ENCODE measurements around the gene PTPRD.

Gene PTPRD

DNA sequence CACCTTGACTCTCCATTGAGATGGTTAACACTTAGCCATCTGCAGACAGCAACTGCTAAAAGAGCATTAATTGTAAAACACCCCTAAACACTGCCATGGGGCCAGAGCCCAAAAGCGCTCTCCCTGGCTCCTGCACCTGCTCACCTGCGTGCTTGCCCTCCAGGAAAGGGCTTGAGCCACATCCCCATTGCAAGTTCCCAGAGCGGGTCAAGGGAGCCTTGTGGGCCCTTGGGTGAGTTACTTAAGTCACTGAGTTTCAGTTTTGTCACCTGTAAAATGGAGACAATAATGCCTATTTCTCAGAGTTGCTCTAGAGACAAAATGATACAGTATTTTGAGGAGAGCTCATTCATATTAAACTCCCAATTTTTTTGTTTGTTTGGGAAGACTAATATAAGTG is 967.8 kb downstream of the PTPRD start:
- H3K4me1 ChIP-seq (ENCODE audit: control insufficient read depth, insufficient read depth, low read length): no peaks in the 10 kb centered on the region
- H3K27me3 ChIP-seq (ENCODE audit: control insufficient read depth, insufficient read depth, low read length, poor library complexity, severe bottlenecking): no peaks in the 10 kb centered on the region
- H3K36me3 ChIP-seq (ENCODE audit: control insufficient read depth, insufficient read depth, low read length): no peaks in the 10 kb centered on the region
- no peaks in the 10 kb centered on the region for H3K9me3 ChIP-seq (ENCODE audit: control insufficient read depth, low read length)
- 86 to 96% methylated on average over 3 of the region's 3 CpGs for WGBS, 2 experiments
- no peak overlapping the region for H3K27ac ChIP-seq (ENCODE audit: insufficient read depth, low read depth, low read length, poor library complexity, severe bottlenecking)
- H3K4me3 ChIP-seq (ENCODE audit: insufficient read depth, low read depth, low read length): no peak overlapping the region

DNA sequence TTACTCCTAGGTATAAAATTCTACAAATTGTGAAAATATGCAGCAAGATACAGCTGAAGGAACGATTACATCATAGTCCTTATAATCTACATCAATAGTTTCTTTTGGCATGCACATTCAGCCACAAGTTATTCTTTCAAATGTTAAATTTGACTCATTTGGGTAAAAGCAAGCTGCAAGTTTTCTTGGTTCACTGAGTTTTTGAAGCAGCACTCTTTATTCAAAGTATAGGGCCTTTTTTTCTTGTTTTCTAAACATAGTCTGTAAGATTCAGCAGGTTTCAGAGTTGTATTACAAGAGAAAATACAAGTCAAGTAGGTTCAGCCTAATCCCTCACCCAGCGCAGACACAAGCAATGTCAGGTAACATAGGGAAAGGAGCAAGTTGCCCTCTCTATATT is 981.5 kb downstream of the PTPRD start:
- Histone ChIP-seq H3K27me3 (ENCODE audit: control insufficient read depth, insufficient read depth, low read length, poor library complexity, severe bottlenecking) (no peaks in the 10 kb centered on the region), H3K36me3 (ENCODE audit: control insufficient read depth, insufficient read depth, low read length) (no peaks in the 10 kb centered on the region), H3K4me3 (ENCODE audit: insufficient read depth, low read depth, low read length) (no peak overlapping the region), H3K4me1 (ENCODE audit: control insufficient read depth, insufficient read depth, low read length) (no peaks in the 10 kb centered on the region), H3K27ac (ENCODE audit: insufficient read depth, low read depth, low read length, poor library complexity, severe bottlenecking) (no peak overlapping the region), H3K9me3 (ENCODE audit: control insufficient read depth, low read length) (no peaks in the 10 kb centered on the region)
- 58 to 59% methylated on average over 2 of the region's 2 CpGs for WGBS, 2 experiments

GRCh38 chr9:9625248-9625647 is 987.6 kb downstream of the PTPRD start:
- H3K9me3 ChIP-seq (ENCODE audit: control insufficient read depth, low read length): no peaks in the 10 kb centered on the region
- H3K4me3 ChIP-seq (ENCODE audit: insufficient read depth, low read depth, low read length): no peak overlapping the region
- 92 to 97% methylated on average over 5 of the region's 5 CpGs for WGBS, 2 experiments
- no peaks in the 10 kb centered on the region for H3K36me3 ChIP-seq (ENCODE audit: control insufficient read depth, insufficient read depth, low read length)
- no peaks in the 10 kb centered on the region for H3K27me3 ChIP-seq (ENCODE audit: control insufficient read depth, insufficient read depth, low read length, poor library complexity, severe bottlenecking)
- no peak overlapping the region for H3K27ac ChIP-seq (ENCODE audit: insufficient read depth, low read depth, low read length, poor library complexity, severe bottlenecking)
- no peaks in the 10 kb centered on the region for H3K4me1 ChIP-seq (ENCODE audit: control insufficient read depth, insufficient read depth, low read length)

DNA sequence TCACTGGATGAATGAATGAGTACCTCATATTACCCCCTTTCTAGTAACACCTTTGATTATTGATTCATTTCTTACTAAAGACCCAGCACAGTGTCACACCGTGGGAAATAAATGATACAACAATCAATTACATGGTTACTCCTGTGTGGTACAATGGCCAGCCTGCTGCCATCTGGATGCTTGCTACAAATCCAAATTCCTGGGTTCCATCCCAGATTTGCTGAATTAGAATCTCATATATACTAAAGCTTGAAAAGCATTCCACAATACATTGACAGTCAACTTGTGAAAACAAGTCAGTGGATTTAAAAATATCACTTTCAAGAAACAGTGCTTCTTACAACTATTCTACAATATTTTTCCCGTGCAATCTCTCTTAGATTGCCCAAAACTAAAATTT is 989.3 kb downstream of the PTPRD start:
- 95 to 98% methylated on average over 1 to 2 of the region's 2 CpGs for WGBS, 2 experiments
- Histone ChIP-seq H3K27ac (ENCODE audit: insufficient read depth, low read depth, low read length, poor library complexity, severe bottlenecking) (no peak overlapping the region), H3K9me3 (ENCODE audit: control insufficient read depth, low read length) (no peaks in the 10 kb centered on the region), H3K36me3 (ENCODE audit: control insufficient read depth, insufficient read depth, low read length) (no peaks in the 10 kb centered on the region), H3K27me3 (ENCODE audit: control insufficient read depth, insufficient read depth, low read length, poor library complexity, severe bottlenecking) (no peaks in the 10 kb centered on the region), H3K4me3 (ENCODE audit: insufficient read depth, low read depth, low read length) (no peak overlapping the region), H3K4me1 (ENCODE audit: control insufficient read depth, insufficient read depth, low read length) (no peaks in the 10 kb centered on the region)

DNA sequence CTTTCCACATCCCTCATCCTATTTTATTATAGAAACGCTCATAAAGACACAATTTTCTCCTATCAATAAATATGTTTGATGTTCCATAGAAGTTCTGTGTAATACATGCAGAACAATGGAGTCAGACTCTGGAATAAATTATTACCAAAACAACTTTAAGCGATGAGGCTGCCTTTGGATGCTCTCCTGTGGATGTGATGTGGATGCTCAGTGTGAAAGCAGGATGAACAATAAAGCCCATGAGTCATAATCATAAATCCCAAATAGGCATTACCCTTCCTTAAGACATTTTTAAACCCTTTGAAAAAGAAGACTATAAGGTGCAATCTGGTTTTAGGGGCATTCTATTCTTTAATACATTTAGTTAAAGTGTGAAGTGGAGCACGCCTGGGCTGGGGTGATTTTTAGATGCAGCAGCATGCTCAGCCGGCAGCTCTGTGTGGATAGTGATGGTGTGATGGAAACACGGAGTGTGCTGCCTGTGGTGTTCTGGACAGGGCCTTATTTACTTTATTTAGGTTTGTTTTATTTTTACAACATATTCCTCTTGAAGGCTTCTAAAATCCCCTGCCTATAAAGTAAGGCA is 991.4 kb downstream of the PTPRD start:
- H3K36me3 ChIP-seq (ENCODE audit: control insufficient read depth, insufficient read depth, low read length): no peaks in the 10 kb centered on the region
- H3K27ac ChIP-seq (ENCODE audit: insufficient read depth, low read depth, low read length, poor library complexity, severe bottlenecking): no peak overlapping the region

DNA sequence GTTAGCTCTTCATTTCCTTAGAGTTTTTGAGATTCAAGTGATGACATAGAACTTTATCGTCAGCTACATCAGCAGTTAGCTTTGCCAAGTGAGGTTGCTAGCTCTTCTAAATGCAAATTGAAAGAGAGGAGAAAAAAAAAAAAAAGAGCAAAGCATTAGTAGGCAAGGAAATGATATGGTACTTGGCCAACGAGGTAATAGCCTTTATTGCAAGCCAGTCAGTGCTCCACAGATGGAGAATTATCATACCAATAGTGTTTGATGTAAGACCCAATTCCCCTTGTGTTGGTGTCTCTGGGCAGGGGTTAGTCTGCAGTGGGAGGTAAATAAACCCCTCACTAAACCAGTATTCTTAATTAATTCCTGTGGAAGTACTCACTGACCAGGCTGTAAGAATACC is 992.1 kb downstream of the PTPRD start:
- Histone ChIP-seq H3K27ac (ENCODE audit: insufficient read depth, low read depth, low read length, poor library complexity, severe bottlenecking) (no peak overlapping the region), H3K4me3 (ENCODE audit: insufficient read depth, low read depth, low read length) (no peak overlapping the region), H3K36me3 (ENCODE audit: control insufficient read depth, insufficient read depth, low read length) (no peaks in the 10 kb centered on the region), H3K4me1 (ENCODE audit: control insufficient read depth, insufficient read depth, low read length) (no peaks in the 10 kb centered on the region), H3K27me3 (ENCODE audit: control insufficient read depth, insufficient read depth, low read length, poor library complexity, severe bottlenecking) (no peaks in the 10 kb centered on the region), H3K9me3 (ENCODE audit: control insufficient read depth, low read length) (no peaks in the 10 kb centered on the region)
- 75 to 78% methylated on average over 2 of the region's 2 CpGs for WGBS, 2 experiments

More for the DNA sequence above, 991.4 kb downstream of the PTPRD start:
- Histone ChIP-seq H3K4me1 (ENCODE audit: control insufficient read depth, insufficient read depth, low read length) (no peaks in the 10 kb centered on the region), H3K4me3 (ENCODE audit: insufficient read depth, low read depth, low read length) (no peak overlapping the region), H3K9me3 (ENCODE audit: control insufficient read depth, low read length) (no peaks in the 10 kb centered on the region), H3K27me3 (ENCODE audit: control insufficient read depth, insufficient read depth, low read length, poor library complexity, severe bottlenecking) (no peaks in the 10 kb centered on the region)
- 90 to 93% methylated on average over 4 of the region's 5 CpGs for WGBS, 2 experiments

DNA sequence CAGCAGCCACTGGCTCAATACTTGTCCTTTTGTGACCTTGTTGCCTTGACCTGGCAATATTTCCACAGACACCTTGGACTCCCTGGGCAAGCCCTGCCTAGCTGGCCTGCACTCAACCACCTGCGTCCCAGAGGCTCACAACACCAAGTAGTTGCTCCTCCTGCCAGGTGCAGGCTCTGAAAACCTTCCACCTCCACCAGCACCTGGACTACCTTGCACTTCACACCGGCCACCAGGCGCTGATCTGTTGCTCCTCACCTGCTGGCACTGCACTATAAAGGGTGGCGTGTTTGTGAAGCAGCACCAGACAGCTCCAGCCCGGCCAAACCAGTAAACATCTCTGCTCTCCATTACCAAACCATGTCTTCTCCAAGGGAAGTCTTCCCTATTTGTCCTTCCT is 997.7 kb downstream of the PTPRD start:
- H3K36me3 ChIP-seq (ENCODE audit: control insufficient read depth, insufficient read depth, low read length): no peaks in the 10 kb centered on the region
- no peaks in the 10 kb centered on the region for H3K27me3 ChIP-seq (ENCODE audit: control insufficient read depth, insufficient read depth, low read length, poor library complexity, severe bottlenecking)
- H3K27ac ChIP-seq (ENCODE audit: insufficient read depth, low read depth, low read length, poor library complexity, severe bottlenecking): no peak overlapping the region
- no peaks in the 10 kb centered on the region for H3K9me3 ChIP-seq (ENCODE audit: control insufficient read depth, low read length)
- no peaks in the 10 kb centered on the region for H3K4me1 ChIP-seq (ENCODE audit: control insufficient read depth, insufficient read depth, low read length)
- WGBS, 2 experiments: 93 to 95% methylated on average over 5 of the region's 5 CpGs
- H3K4me3 ChIP-seq (ENCODE audit: insufficient read depth, low read depth, low read length): no peak overlapping the region

- no peaks in the 10 kb centered on the region for H3K36me3 ChIP-seq (ENCODE audit: control insufficient read depth, insufficient read depth, low read length)
- H3K4me3 ChIP-seq (ENCODE audit: insufficient read depth, low read depth, low read length): no peak overlapping the region
- H3K27ac ChIP-seq (ENCODE audit: insufficient read depth, low read depth, low read length, poor library complexity, severe bottlenecking): no peak overlapping the region
- 71 to 100% methylated on average over 1 to 2 of the region's 2 CpGs for WGBS, 2 experiments
- H3K27me3 ChIP-seq (ENCODE audit: control insufficient read depth, insufficient read depth, low read length, poor library complexity, severe bottlenecking): no peaks in the 10 kb centered on the region
- H3K9me3 ChIP-seq (ENCODE audit: control insufficient read depth, low read length): no peaks in the 10 kb centered on the region
- no peaks in the 10 kb centered on the region for H3K4me1 ChIP-seq (ENCODE audit: control insufficient read depth, insufficient read depth, low read length)
Observed at GRCh38 chr9:9614607-9615006, 998.2 kb downstream of the PTPRD start.

GRCh38 chr9:9612755-9613154 is 1000.0 kb downstream of the PTPRD start:
- Histone ChIP-seq H3K4me1 (ENCODE audit: control insufficient read depth, insufficient read depth, low read length) (no peaks in the 10 kb centered on the region), H3K9me3 (ENCODE audit: control insufficient read depth, low read length) (no peaks in the 10 kb centered on the region), H3K36me3 (ENCODE audit: control insufficient read depth, insufficient read depth, low read length) (no peaks in the 10 kb centered on the region), H3K4me3 (ENCODE audit: insufficient read depth, low read depth, low read length) (no peak overlapping the region), H3K27ac (ENCODE audit: insufficient read depth, low read depth, low read length, poor library complexity, severe bottlenecking) (no peak overlapping the region), H3K27me3 (ENCODE audit: control insufficient read depth, insufficient read depth, low read length, poor library complexity, severe bottlenecking) (no peaks in the 10 kb centered on the region)
- WGBS, 2 experiments: 100% methylated on average over 1 of the region's 2 CpGs

DNA sequence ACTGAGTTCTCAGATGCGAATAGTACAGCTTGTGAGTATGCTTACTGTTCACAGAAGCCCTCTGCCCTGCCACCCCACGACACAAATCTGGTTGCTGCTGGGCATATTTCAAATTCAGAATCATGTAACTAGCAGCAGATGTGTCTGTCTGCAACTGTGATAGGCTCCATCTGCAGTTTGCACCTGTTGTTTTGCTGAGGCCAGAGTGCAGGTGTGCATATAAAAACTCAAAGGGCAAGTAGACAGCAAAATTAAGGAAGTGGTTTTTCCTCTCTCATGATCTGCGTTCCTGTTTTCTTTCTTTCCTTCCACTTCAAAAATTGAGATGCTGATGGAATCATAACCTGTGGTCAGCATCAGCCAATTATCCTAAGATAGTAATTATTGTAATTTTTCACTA is 1000.5 kb downstream of the PTPRD start:
- no peak overlapping the region for H3K4me3 ChIP-seq (ENCODE audit: insufficient read depth, low read depth, low read length)
- no peaks in the 10 kb centered on the region for H3K4me1 ChIP-seq (ENCODE audit: control insufficient read depth, insufficient read depth, low read length)
- no peaks in the 10 kb centered on the region for H3K36me3 ChIP-seq (ENCODE audit: control insufficient read depth, insufficient read depth, low read length)
- H3K9me3 ChIP-seq (ENCODE audit: control insufficient read depth, low read length): no peaks in the 10 kb centered on the region
- H3K27ac ChIP-seq (ENCODE audit: insufficient read depth, low read depth, low read length, poor library complexity, severe bottlenecking): no peak overlapping the region
- WGBS, 2 experiments: 90 to 96% methylated on average over 3 of the region's 3 CpGs
- no peaks in the 10 kb centered on the region for H3K27me3 ChIP-seq (ENCODE audit: control insufficient read depth, insufficient read depth, low read length, poor library complexity, severe bottlenecking)

GRCh38 chr9:9605681-9606080 is 1007.1 kb downstream of the PTPRD start:
- Histone ChIP-seq H3K4me3 (ENCODE audit: insufficient read depth, low read depth, low read length) (no peak overlapping the region), H3K4me1 (ENCODE audit: control insufficient read depth, insufficient read depth, low read length) (no peaks in the 10 kb centered on the region), H3K9me3 (ENCODE audit: control insufficient read depth, low read length) (no peaks in the 10 kb centered on the region), H3K27ac (ENCODE audit: insufficient read depth, low read depth, low read length, poor library complexity, severe bottlenecking) (no peak overlapping the region), H3K36me3 (ENCODE audit: control insufficient read depth, insufficient read depth, low read length) (no peaks in the 10 kb centered on the region), H3K27me3 (ENCODE audit: control insufficient read depth, insufficient read depth, low read length, poor library complexity, severe bottlenecking) (no peaks in the 10 kb centered on the region)
- 81 to 84% methylated on average over 3 to 4 of the region's 4 CpGs for WGBS, 2 experiments
